NCI-H226 (cell line): Measurements from ENCODE around the gene XYLT1.

Experiments used
- DNase-seq: peaks from one replicate; pipeline ENCODE4 v3.0.0-alpha.2; 2015

Gene XYLT1

DNA sequence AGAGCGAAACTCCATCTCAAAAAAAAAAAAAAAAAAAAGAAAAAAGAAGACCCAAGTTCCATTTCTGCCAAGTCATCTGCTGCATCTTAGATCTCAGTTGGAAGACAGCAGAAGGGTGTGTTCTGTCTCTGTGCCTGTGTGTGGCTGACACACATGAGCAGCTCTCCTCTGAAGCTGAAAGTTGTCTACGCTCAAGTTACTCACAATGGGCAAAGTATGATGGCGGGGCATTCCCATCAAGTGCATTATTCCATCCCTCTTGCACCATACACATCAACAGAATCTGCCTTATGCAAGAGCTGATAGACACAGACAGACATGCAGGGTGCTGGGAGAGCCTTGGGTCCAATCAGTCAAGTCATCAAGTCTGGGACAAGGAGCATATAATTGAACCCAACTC is 402.2 kb downstream of the XYLT1 start:
- no peak for DNase-seq

DNA sequence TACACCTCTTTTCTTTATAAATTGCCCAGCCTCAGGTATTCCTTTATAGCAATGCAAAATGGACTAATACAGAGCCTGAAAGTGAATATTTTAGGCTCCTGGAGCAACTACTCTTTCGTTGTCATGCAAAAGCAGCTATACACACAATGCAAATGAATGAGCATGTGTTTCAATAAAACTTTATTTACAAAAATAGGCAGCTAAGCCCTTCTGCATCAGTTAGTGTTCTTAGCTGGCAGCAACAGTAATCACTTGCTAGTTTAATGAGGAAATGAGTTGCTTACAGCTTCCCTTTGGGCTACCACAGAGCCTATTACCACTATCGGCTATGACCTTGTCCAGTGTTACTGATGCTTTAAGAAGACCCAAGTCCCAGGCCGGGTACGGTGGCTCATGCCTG is 402.9 kb downstream of the XYLT1 start:
- DNase-seq = no peak

DNA sequence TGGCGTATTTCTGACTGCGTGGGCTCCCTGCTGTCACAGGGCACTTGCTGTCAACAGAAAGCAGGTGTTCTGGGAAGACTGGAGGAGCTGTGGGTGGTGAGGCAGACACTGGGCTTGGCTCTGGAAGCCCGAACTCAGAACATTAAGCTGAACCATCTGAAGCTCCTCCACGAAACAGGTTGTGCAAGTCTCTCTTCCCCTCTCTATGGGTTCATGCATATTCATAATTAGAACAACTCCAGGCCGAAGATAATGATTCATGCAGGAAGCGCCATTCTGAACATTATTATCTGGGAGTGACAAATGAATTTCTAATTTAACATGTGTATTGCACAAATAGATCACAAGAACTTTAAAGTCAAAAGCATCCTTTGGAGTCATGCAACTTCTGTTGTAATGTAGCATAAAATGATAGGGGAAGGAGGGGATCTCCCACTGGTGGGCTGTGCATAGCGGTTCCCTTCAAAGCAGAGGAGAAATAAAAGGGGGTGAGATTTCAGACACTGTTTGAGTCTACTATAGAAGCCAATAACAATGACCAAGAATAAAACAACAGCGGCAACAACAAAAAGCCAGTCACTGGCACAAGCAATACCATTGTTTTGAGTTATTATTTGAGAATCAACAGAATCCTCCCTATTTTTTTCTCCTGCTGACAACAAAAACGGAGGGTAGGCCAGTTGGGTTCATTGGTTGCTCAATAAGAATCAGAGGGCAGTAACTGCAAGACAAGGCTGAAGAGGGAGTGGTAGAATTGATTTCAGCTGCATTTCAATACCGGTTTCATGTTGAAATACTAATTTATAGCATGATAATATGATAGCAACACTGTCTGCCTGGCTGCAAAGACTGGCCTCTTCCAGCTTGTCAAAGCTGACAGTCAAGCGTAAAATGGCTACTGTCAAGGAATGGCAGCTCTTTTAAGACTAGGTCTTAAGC is 407.3 kb downstream of the XYLT1 start:
- DNase-seq = no peak

DNA sequence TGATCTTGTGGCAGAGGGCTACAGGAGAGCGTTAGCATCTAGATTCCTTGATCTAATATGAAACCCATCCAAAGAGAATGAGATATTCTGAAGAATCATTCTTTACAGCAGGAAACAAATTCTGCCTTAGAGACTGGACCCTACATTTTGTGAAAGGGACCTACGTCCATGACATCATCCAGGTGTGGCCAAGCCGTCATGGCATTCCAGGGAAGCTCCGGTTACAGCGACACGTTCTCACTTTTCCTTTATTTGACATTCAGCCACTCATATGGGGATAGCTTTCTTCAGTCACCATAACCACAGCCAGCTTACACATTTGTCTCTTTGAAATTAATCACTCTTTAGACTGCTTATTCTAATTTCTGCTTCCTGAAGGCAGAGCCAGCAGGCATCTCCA is 408.1 kb downstream of the XYLT1 start:
- no peak for DNase-seq

- no peak for DNase-seq
Observed at GRCh38 chr16:17061326-17061725, 409.4 kb downstream of the XYLT1 start.

DNA sequence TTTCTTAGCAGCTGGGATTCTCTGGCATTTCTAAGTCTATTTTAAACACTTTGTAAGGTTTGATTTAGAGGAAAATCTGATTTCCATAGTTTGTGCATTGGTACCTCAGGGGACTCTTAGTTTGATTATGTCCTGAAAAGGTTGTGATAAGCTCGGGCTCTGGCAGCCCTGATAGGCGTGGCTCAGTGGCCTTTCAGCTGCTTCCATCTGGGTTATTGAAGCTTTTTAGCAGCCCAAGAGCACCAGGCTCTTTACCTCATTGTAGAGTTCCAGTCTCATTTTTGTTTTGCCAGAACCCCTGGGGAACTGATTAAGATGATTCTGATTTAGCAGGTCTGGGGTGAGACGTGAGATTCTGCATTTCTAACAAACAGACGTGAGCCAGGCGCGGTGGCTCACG is 412.3 kb downstream of the XYLT1 start:
- no peak for DNase-seq

- DNase-seq = no peak
Observed at GRCh38 chr16:17056666-17057065, 414.1 kb downstream of the XYLT1 start.

GRCh38 chr16:17053536-17054160 is 417.1 kb downstream of the XYLT1 start:
- no peak for DNase-seq
